HEK293T (cell line): ENCODE data around the gene PDE4DIP.
"Not testable (repeated sequence)": the region's sequence is repeated elsewhere in the genome, so short reads cannot be mapped to it uniquely, and the experiment has no call there.

Experiments
- ARNT ChIP-seq: fragments of 450-650 bp; IDR thresholded peaks from 2 replicates; pipeline ENCODE4 v1.6.1; 2017; ENCODE audit warnings: mild to moderate bottlenecking
- FOXA1 ChIP-seq: fragments of 450-650 bp; IDR thresholded peaks from 2 replicates; pipeline ENCODE4 v1.6.1; 2016; ENCODE audit warnings: mild to moderate bottlenecking
- FOXM1 ChIP-seq: fragments of 450-650 bp; IDR thresholded peaks from 2 replicates; pipeline ENCODE4 v1.6.1; 2017; ENCODE audit warnings: mild to moderate bottlenecking, borderline replicate concordance

DNA sequence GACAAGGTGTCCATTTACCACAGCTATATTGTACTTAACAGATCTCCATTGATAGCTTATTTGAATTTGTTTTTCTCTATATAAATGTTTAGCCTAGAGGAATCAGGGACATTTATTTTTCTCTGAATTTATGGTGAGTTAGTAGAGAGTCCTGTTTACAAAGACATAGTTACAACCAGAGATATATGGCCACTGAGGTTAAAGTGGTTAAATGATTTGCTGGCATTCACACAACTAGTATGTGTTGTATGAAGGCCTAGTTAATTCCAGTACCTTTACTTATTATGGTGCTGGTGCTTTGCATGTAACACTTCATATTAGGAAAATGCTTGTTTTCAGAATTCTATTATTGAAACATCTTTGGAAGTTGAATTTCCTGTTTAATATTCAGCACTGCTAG lies 6.6 kb downstream of the PDE4DIP start:
- not testable (repeated sequence) for TF ChIP-seq FOXM1, FOXA1, ARNT
